ENCODE measurements around the gene XYLT1. TPM values are rescaled to one million over a fixed set of nuclear protein-coding genes. Genes with fewer than 3 reads are reported as not detected.

XYLT1 gene
- total RNA-seq, 1 experiment from 2014 or later, result 1.7 TPM

DNA sequence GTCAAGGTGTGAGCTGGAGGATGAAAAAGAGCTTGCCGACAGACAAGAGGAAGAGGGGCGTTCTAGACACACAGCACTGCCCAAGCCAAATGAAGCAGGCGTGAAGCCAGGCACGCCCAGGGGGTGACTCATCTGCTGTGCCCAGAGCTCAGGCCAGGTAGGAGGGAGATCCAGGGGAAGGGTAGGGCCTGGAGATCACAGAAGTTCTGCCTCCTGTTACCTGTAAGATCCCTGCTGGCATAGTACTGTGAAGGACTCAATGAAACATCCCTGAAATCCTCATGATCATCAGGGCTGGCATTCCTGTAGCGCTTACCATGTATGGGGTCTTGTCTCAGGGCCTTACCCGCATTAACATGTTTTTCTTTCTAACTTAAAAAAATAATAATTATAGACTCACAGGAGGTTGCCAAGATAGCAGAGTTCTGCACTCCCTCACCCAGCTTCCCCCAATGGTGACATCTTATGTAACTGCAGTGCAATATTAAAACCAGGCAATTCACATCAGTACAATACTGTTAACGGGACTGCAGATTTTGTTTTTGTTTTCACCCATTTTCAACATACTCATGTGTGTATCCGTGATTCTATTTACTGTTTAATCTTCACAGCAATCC is 158.6 kb downstream of the XYLT1 start:
- Histone ChIP-seq H3K27ac (no peak overlapping the region), H3K4me2 (no peak overlapping the region; the same call in 1 of the 2 replicates), H3K4me3 (no peak overlapping the region), H3K27me3 (ENCODE audit: insufficient read depth, low read depth) (no peaks in the 10 kb centered on the region), H3K36me3 (ENCODE audit: low read depth) (no peaks in the 10 kb centered on the region), H3K9me2 (ENCODE audit: insufficient read depth) (no peaks in the 10 kb centered on the region), H3K4me1 (replicated peaks; ENCODE audit: insufficient read depth) (no peaks in the 10 kb centered on the region), H3F3A (ENCODE audit: insufficient read depth, low read depth) (no peaks in the 10 kb centered on the region), H3K79me2 (ENCODE audit: low read depth) (no peaks in the 10 kb centered on the region), H4K20me1 (ENCODE audit: insufficient read depth) (no peaks in the 10 kb centered on the region), H2AFZ (no peak overlapping the region), H3K9me3 (ENCODE audit: insufficient read depth, low read depth) (no peaks in the 10 kb centered on the region)
- peak; percentile 44 to 53 for DNase-seq
- TF ChIP-seq CTCF (conservative IDR thresholded peaks at IDR 0.05) (no peak), EZH2 (IDR thresholded peaks at IDR 0.05; ENCODE audit: low read depth) (no peak)
- ChIA-PET CTCF (no interaction called here), POLR2A (ENCODE audit: unreplicated experiment) (no interaction called here)
- no TSS peak for BruUV-seq (replicated peaks)
- intact Hi-C loops (cut with micrococcal nuclease; ENCODE audit: unreplicated experiment), result no loop called here

GRCh38 chr16:17311333-17312093 is 159.2 kb downstream of the XYLT1 start:
- Histone ChIP-seq H3K4me3 (no peak overlapping the region), H3K9me2 (ENCODE audit: insufficient read depth) (no peaks in the 10 kb centered on the region), H3K27me3 (ENCODE audit: insufficient read depth, low read depth) (no peaks in the 10 kb centered on the region), H3F3A (ENCODE audit: insufficient read depth, low read depth) (no peaks in the 10 kb centered on the region), H3K4me1 (replicated peaks; ENCODE audit: insufficient read depth) (no peaks in the 10 kb centered on the region), H3K79me2 (ENCODE audit: low read depth) (no peaks in the 10 kb centered on the region), H3K4me2 (no peak overlapping the region; the same call in 1 of the 2 replicates), H4K20me1 (ENCODE audit: insufficient read depth) (no peaks in the 10 kb centered on the region), H2AFZ (no peak overlapping the region), H3K36me3 (ENCODE audit: low read depth) (no peaks in the 10 kb centered on the region), H3K27ac (no peak overlapping the region), H3K9me3 (ENCODE audit: insufficient read depth, low read depth) (no peaks in the 10 kb centered on the region)
- CTCF ChIA-PET, result no interaction called here
- TF ChIP-seq EZH2 (IDR thresholded peaks at IDR 0.05; ENCODE audit: low read depth) (no peak), CTCF (conservative IDR thresholded peaks at IDR 0.05) (no peak)
- BruUV-seq (replicated peaks), result no TSS peak
- DNase-seq, result no peak
- POLR2A ChIA-PET (ENCODE audit: unreplicated experiment), result no interaction called here
- intact Hi-C loops (cut with micrococcal nuclease; ENCODE audit: unreplicated experiment), result no loop called here

DNA sequence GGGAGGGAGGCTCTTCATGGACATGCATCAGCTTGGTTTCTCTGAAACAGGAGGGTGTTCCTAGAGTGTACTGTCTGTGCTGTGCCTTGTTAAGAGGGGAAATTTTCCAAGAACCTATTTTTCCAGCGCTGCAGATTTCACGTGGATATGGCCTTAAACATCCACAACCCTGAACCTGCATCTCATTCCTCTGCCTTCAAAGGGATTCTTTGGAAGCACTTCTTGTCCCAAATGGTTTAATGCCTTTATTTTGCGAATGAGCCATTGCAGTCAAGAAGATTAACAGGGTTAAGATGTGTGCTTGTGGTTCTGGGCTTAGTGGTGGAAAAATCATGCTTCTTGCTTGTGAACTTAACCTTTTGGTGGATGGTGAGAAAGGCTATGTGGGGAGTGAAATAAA is 161.2 kb downstream of the XYLT1 start:
- H3K27ac ChIP-seq, result no peak overlapping the region
- DNase-seq, result no peak
- no peaks in the 10 kb centered on the region for H4K20me1 ChIP-seq (ENCODE audit: insufficient read depth)
- POLR2A ChIA-PET (ENCODE audit: unreplicated experiment), result no interaction called here
- no peaks in the 10 kb centered on the region for H3K9me2 ChIP-seq (ENCODE audit: insufficient read depth)
- H3K79me2 ChIP-seq (ENCODE audit: low read depth), result no peaks in the 10 kb centered on the region
- H3K4me1 ChIP-seq (replicated peaks; ENCODE audit: insufficient read depth), result no peaks in the 10 kb centered on the region
- no peaks in the 10 kb centered on the region for H3F3A ChIP-seq (ENCODE audit: insufficient read depth, low read depth)
- H3K4me2 ChIP-seq, result no peak overlapping the region
- no TSS peak for BruUV-seq (replicated peaks)
- no peak overlapping the region for H2AFZ ChIP-seq
- H3K27me3 ChIP-seq (ENCODE audit: insufficient read depth, low read depth), result no peaks in the 10 kb centered on the region
- no peak overlapping the region for H3K4me3 ChIP-seq
- H3K9me3 ChIP-seq (ENCODE audit: insufficient read depth, low read depth), result no peaks in the 10 kb centered on the region
- TF ChIP-seq CTCF (conservative IDR thresholded peaks at IDR 0.05) (no peak), EZH2 (IDR thresholded peaks at IDR 0.05; ENCODE audit: low read depth) (no peak)
- CTCF ChIA-PET, result no interaction called here
- no peaks in the 10 kb centered on the region for H3K36me3 ChIP-seq (ENCODE audit: low read depth)
- intact Hi-C loops (cut with micrococcal nuclease; ENCODE audit: unreplicated experiment), result no loop called here

All from PC-9 (cell line).